K562 (cell line): Measurements from ENCODE around the gene SLC2A4. TPM values are rescaled to one million over a fixed set of nuclear protein-coding genes. Genes with fewer than 3 reads are reported as not detected.
A peak's percentile ranks its signal among the peaks of the same experiment; 100 is the strongest.

ENCODE experiments used
- CBX1 ChIP-seq: sonication (generic); IDR thresholded peaks from 2 replicates; pipeline ENCODE4 v1.6.1; 2016; ENCODE audit warnings: antibody characterized with exemption, low read depth, mild to moderate bottlenecking
- LARP7 ChIP-seq: fragments of 450-650 bp; IDR thresholded peaks from 2 replicates; pipeline ENCODE4 v1.6.1; 2016
- LCOR ChIP-seq: sonication (generic); formaldehyde crosslinking; IDR thresholded peaks from 2 replicates; pipeline ENCODE4 v1.8.0; 2022; ENCODE audit warnings: mild to moderate bottlenecking, missing genetic modification reagents
- MYNN ChIP-seq, 2 experiments: sonication (generic); formaldehyde crosslinking in 1 of 2; IDR thresholded peaks; 2 replicates each; pipeline versions ENCODE4 v1.5.0 to v1.6.1; 2016 to 2020; ENCODE audit warnings: antibody characterized with exemption in 1 of 2, missing genetic modification reagents in 1 of 2
- NKRF ChIP-seq: fragments of 450-650 bp; IDR thresholded peaks from 2 replicates; pipeline ENCODE4 v1.6.1; 2016; ENCODE audit warnings: borderline replicate concordance
- NONO ChIP-seq, 2 experiments: fragments of 200-400 bp in 1 of 2; fragments of 450-650 bp in 1 of 2; formaldehyde crosslinking in 1 of 2; IDR thresholded peaks; 2 replicates each; pipeline ENCODE4 v1.6.1; 2017; ENCODE audit warnings: low read depth in 2 of 2, mild to moderate bottlenecking in 2 of 2, moderate library complexity in 2 of 2, low read length in 1 of 2
- RB1 ChIP-seq: fragments of 450-650 bp; IDR thresholded peaks from 2 replicates; pipeline ENCODE4 v1.6.1; 2017; ENCODE audit warnings: low read depth, mild to moderate bottlenecking
- REST ChIP-seq, 2 experiments: fragments of 450-650 bp; formaldehyde crosslinking in 1 of 2; IDR thresholded peaks; 2 replicates each; pipeline versions ENCODE4 v1.4.0 to v1.6.1; 2014 to 2020; ENCODE audit warnings: mild to moderate bottlenecking in 2 of 2, borderline replicate concordance in 1 of 2, low read depth in 1 of 2
- SUPT5H ChIP-seq: fragments of 450-650 bp; IDR thresholded peaks from 2 replicates; pipeline ENCODE4 v1.6.1; 2016
- TBP ChIP-seq: optimal IDR thresholded peaks from 2 replicates; pipeline ENCODE3; 2011; ENCODE audit warnings: low read depth, low read length, improper control_type of control experiment
- TCF7L2 ChIP-seq: fragments of 150-350 bp; IDR thresholded peaks from 2 replicates; pipeline ENCODE4 v1.6.1; 2016; ENCODE audit warnings: low read depth, mild to moderate bottlenecking, low read length, moderate library complexity
- ZBED1 ChIP-seq: IDR thresholded peaks from 2 replicates; pipeline ENCODE4 v1.6.1; 2014
- ZNF217 ChIP-seq: sonication (generic); formaldehyde crosslinking; IDR thresholded peaks from 2 replicates; pipeline ENCODE4 v1.8.0; 2022; ENCODE audit warnings: mild to moderate bottlenecking, missing genetic modification reagents
- ZNF592 ChIP-seq: fragments of 450-650 bp; IDR thresholded peaks from 2 replicates; pipeline ENCODE4 v1.6.1; 2017; ENCODE audit warnings: antibody characterized with exemption, mild to moderate bottlenecking
- polyA plus RNA-seq, 8 experiments: library from polyadenylated mRNA; depleted of rRNA in 4 of 8; stranded (reverse) in 5 of 8; unstranded in 3 of 8; fragments of >200 nt; fragmentation: Nextera tagmentation in 2 of 8; fragmentation: Illumina TruSeq in 1 of 8; extraction: Ambion mirVana in 2 of 8; extraction: Trizol in 1 of 8; gene quantifications; 2 replicates each; pipeline versions ENCODE4 v1.2.1 to v1.2.3, GENCODE V29; 2011 to 2014; ENCODE audit warnings: inconsistent platforms in 1 of 8, missing spikeins in 1 of 8
- total RNA-seq, 7 experiments: library from RNA; depleted of rRNA in 6 of 7; stranded (reverse); fragments of >200 nt in 6 of 7; fragmentation: Illumina TruSeq in 2 of 7; extraction: Trizol in 2 of 7; gene quantifications; 2 replicates each; pipeline versions ENCODE4 v1.2.1 to v1.2.3, GENCODE V29; 2011 to 2021; ENCODE audit warnings: low replicate concordance in 1 of 7

The SLC2A4 gene
- total and polyA plus RNA-seq, 9 of the 15 experiments (the other 6 are each of a cell fraction or from before 2014, with no cell fraction given): 0.74 to 3.5 (median 1.6) TPM

- peak; percentile 65 for TF ChIP-seq ZNF592
- 0 out of 2 replicates have a peak, but pooled peaks have one; percentile 35 for TF ChIP-seq LARP7
- peak; percentile 87; the same call in 1 of the 2 replicates for TF ChIP-seq LCOR (CRISPR knock-in tag)
- 0 out of 2 replicates have a peak, but pooled peaks have one; percentile 50 for TF ChIP-seq MYNN (IDR thresholded peaks at IDR 0.05)
- TF ChIP-seq MYNN (CRISPR knock-in tag; IDR thresholded peaks at IDR 0.05): no peak
- TF ChIP-seq TBP: peak; percentile 53
- no peak for TF ChIP-seq CBX1
- TF ChIP-seq SUPT5H: 0 out of 2 replicates have a peak, but pooled peaks have one; percentile 43
- TF ChIP-seq REST (IDR thresholded peaks at IDR 0.05; ENCODE audit: borderline replicate concordance): peak; percentile 91
- TF ChIP-seq REST (CRISPR knock-in tag; IDR thresholded peaks at IDR 0.05; ENCODE audit: low read depth): no peak
- 0 out of 2 replicates have a peak, but pooled peaks have one; percentile 25 for TF ChIP-seq TCF7L2
- no peak for TF ChIP-seq ZBED1
- peak; percentile 55; the same call in 1 of the 2 replicates for TF ChIP-seq RB1
- TF ChIP-seq ZNF217 (CRISPR knock-in tag): no peak
- TF ChIP-seq NKRF: no peak
- 0 out of 4 replicates have a peak, but pooled peaks of 1 of the 2 experiments have one; percentile 14 for TF ChIP-seq NONO (IDR thresholded peaks at IDR 0.05; ENCODE audit: low read depth in 2 of 2, low read length in 1 of 2)
Observed at GRCh38 chr17:7280519-7281073, 922 bp upstream of the SLC2A4 start (continued).
